Measurements from ENCODE around the gene ARID1A. TPM values are rescaled to one million over a fixed set of nuclear protein-coding genes. Genes with fewer than 3 reads are reported as not detected.

The ARID1A gene
- total RNA-seq, 4 donors from 2014 or later = 22.3 to 51.0 (median 35.0) TPM

GRCh38 chr1:26696654-26697430, 1.0 kb downstream of the ARID1A start:
- Histone ChIP-seq H3K9me3 (no peaks in the 10 kb centered on the region), H3K4me3 (peak overlapping the region; percentile 75 to 89 (median 84)), H3K27me3 (no peaks in the 10 kb centered on the region), H3K36me3 (no peaks in the 10 kb centered on the region), H3K4me1 (peaks cover 59% of the 10 kb centered on the region in 2 donors), H3K27ac (peak overlapping the region; percentile 92 to 95 (median 95))
- in situ Hi-C loops (cut with MboI; ENCODE audit: low sequenced_read_pairs in 4 of 4) (loop anchor here in 1 of 4 donors (10.0 kb wide), 1 partner anchor 88 kb away; the partner anchor contains the start of gene PIGV), intact Hi-C loops (cut with DNase I; ENCODE audit: low total_unique reads) (no loop called here)
- ATAC-seq (no peak), DNase-seq (peak in 1 of 2 donors; percentile 19)
- TF ChIP-seq CTCF (IDR thresholded peaks at IDR 0.05 in 4 of 5, conservative IDR thresholded peaks at IDR 0.05 in 1 of 5) (no peak), POLR2A (IDR thresholded peaks at IDR 0.05) (no peak)

- intact Hi-C loops (cut with DNase I; ENCODE audit: low total_unique reads) (no loop called here), in situ Hi-C loops (cut with MboI; ENCODE audit: low sequenced_read_pairs in 4 of 4) (loop anchor here in 1 of 4 donors (10.0 kb wide), 1 partner anchor 87 kb away; the partner anchor contains the start of gene PIGV)
- peak overlapping the region; percentile 92 to 95 (median 95) for H3K27ac ChIP-seq
- DNase-seq (no peak), ATAC-seq (no peak)
- peaks cover 63% of the 10 kb centered on the region in 2 donors for H3K4me1 ChIP-seq
- H3K9me3 ChIP-seq = no peaks in the 10 kb centered on the region
- H3K4me3 ChIP-seq = peak overlapping the region; percentile 75 to 89 (median 84)
- no peaks in the 10 kb centered on the region for H3K27me3 ChIP-seq
- H3K36me3 ChIP-seq = no peaks in the 10 kb centered on the region
- no peak for TF ChIP-seq CTCF (IDR thresholded peaks at IDR 0.05 in 4 of 5, conservative IDR thresholded peaks at IDR 0.05 in 1 of 5)
- TF ChIP-seq POLR2A (IDR thresholded peaks at IDR 0.05) = no peak
Observed at GRCh38 chr1:26697431-26697977, 1.7 kb downstream of the ARID1A start.

- in situ Hi-C loops (cut with MboI; ENCODE audit: low sequenced_read_pairs in 4 of 4) (loop anchor here in 1 of 4 donors (10.0 kb wide), 1 partner anchor 87 kb away; the partner anchor contains the start of gene PIGV), intact Hi-C loops (cut with DNase I; ENCODE audit: low total_unique reads) (loop anchor here (1.0 kb wide), 1 partner anchor 90 kb away; no protein-coding TSS in a partner anchor)
- peak overlapping the region; percentile 75 to 89 (median 84) for H3K4me3 ChIP-seq
- ATAC-seq = peak; percentile 50 to 67
- no peaks in the 10 kb centered on the region for H3K36me3 ChIP-seq
- H3K27ac ChIP-seq = peak overlapping the region; percentile 92 to 95 (median 95)
- no peaks in the 10 kb centered on the region for H3K27me3 ChIP-seq
- no peaks in the 10 kb centered on the region for H3K9me3 ChIP-seq
- peak; percentile 50 to 52 for DNase-seq
- TF ChIP-seq CTCF (IDR thresholded peaks at IDR 0.05 in 4 of 5, conservative IDR thresholded peaks at IDR 0.05 in 1 of 5) = no peak
- TF ChIP-seq POLR2A (IDR thresholded peaks at IDR 0.05) = peak; percentile 57 to 78
- H3K4me1 ChIP-seq = peaks cover 70% of the 10 kb centered on the region in 2 donors
Observed at GRCh38 chr1:26697978-26698849, 2.4 kb downstream of the ARID1A start.

GRCh38 chr1:26700711-26701110, 4.9 kb downstream of the ARID1A start:
- TF ChIP-seq CTCF (IDR thresholded peaks at IDR 0.05 in 4 of 5, conservative IDR thresholded peaks at IDR 0.05 in 1 of 5) (no peak), POLR2A (IDR thresholded peaks at IDR 0.05) (no peak)
- Histone ChIP-seq H3K27ac (peak overlapping the region; percentile 62 to 95 (median 83)), H3K36me3 (no peaks in the 10 kb centered on the region), H3K9me3 (no peaks in the 10 kb centered on the region), H3K27me3 (no peaks in the 10 kb centered on the region), H3K4me3 (peak overlapping the region in 1 of 4 donors; percentile 3), H3K4me1 (peaks cover 72 to 75% of the 10 kb centered on the region in 2 donors)
- intact Hi-C loops (cut with DNase I; ENCODE audit: low total_unique reads) (no loop called here), in situ Hi-C loops (cut with MboI; ENCODE audit: low sequenced_read_pairs in 4 of 4) (no loop called here)
- DNase-seq (peak in 1 of 2 donors; percentile 39), ATAC-seq (peak; percentile 24 to 51)

All from gastrocnemius medialis (tissue), 4 donors.